ENCODE results near the gene AP5Z1.

- no peak for TF ChIP-seq EZH2 (IDR thresholded peaks at IDR 0.05)
- TF ChIP-seq POLR2AphosphoS5 (IDR thresholded peaks at IDR 0.05; ENCODE audit: borderline replicate concordance, low read depth, low read length): no peak
Observed at GRCh38 chr7:4744391-4745264, 30.8 kb upstream of the AP5Z1 start.

All from SK-N-MC (cell line).